MM.1S (cell line): ENCODE results near the gene KCNG2.

Experiments
- EZH2 ChIP-seq: fragments of 300-600 bp; sonication (generic); optimal IDR thresholded peaks from 2 replicates; pipeline ENCODE3; 2017; ENCODE audit warnings: low read depth, mild to moderate bottlenecking, antibody characterized with exemption, low read length, mixed read lengths
- EZH2phosphoT487 ChIP-seq: fragments of 300-600 bp; sonication (generic); IDR thresholded peaks from 2 replicates; pipeline ENCODE4 v1.6.1; 2018; ENCODE audit warnings: antibody characterized with exemption, low read length
- TF ChIP-seq, protein P1 (sequence below): fragments of 300-600 bp; sonication (generic); IDR thresholded peaks from 2 replicates; pipeline ENCODE4 v1.5.1; 2016; ENCODE audit warnings: antibody characterized with exemption, low read length, mixed read lengths

- TF ChIP-seq, protein P1, sequence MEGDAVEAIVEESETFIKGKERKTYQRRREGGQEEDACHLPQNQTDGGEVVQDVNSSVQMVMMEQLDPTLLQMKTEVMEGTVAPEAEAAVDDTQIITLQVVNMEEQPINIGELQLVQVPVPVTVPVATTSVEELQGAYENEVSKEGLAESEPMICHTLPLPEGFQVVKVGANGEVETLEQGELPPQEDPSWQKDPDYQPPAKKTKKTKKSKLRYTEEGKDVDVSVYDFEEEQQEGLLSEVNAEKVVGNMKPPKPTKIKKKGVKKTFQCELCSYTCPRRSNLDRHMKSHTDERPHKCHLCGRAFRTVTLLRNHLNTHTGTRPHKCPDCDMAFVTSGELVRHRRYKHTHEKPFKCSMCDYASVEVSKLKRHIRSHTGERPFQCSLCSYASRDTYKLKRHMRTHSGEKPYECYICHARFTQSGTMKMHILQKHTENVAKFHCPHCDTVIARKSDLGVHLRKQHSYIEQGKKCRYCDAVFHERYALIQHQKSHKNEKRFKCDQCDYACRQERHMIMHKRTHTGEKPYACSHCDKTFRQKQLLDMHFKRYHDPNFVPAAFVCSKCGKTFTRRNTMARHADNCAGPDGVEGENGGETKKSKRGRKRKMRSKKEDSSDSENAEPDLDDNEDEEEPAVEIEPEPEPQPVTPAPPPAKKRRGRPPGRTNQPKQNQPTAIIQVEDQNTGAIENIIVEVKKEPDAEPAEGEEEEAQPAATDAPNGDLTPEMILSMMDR = no peak
- TF ChIP-seq EZH2 (no peak), EZH2phosphoT487 (no peak)
These were observed 51.8 kb downstream of the KCNG2 start for GRCh38 chr18:79849328-79850207.
